ENCODE results near the gene GOLGA6L22. TPM values are rescaled to one million over a fixed set of nuclear protein-coding genes. Genes with fewer than 3 reads are reported as not detected.
"Not testable (repeated sequence)": the region's sequence is repeated elsewhere in the genome, so short reads cannot be mapped to it uniquely, and the experiment has no call there.

Gene GOLGA6L22
- not detected in 2 replicates for total RNA-seq (2014; rRNA removed; shearing (Covaris generic))

DNA sequence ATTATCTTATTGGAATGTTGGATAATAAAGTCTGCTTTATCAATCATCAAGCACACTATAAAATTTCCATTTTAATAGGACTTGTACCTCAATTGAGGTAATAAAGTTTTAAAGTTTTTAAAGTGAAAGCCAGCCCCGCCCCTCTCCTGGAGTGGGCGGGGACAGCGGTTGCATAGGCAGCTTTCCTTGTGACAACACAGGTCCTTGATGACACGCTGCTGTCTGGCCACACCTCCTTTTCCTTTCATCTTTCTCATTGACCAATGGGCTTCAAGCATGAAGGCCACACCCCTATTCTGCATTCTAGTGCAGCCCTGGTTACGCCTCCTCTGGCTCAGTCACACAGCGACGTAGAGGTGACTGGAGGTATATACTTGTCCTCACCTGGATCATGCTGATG is at the start of gene GOLGA6L22:
Gene GOLGA6L22 (plus strand): TSS at position 301 of the 400 bp plus-strand sequence. CDS start 91 bp downstream, at position 392.
- H3K36me3 ChIP-seq; DNase-seq; H3K27ac ChIP-seq; H3K27me3 ChIP-seq; H3K4me3 ChIP-seq; H3K4me1 ChIP-seq; H3K9me3 ChIP-seq (replicated peaks): not testable (repeated sequence)

GRCh38 chr15:22417288-22417687 is 41.4 kb upstream of the GOLGA6L22 start:
- not testable (repeated sequence) for DNase-seq

DNA sequence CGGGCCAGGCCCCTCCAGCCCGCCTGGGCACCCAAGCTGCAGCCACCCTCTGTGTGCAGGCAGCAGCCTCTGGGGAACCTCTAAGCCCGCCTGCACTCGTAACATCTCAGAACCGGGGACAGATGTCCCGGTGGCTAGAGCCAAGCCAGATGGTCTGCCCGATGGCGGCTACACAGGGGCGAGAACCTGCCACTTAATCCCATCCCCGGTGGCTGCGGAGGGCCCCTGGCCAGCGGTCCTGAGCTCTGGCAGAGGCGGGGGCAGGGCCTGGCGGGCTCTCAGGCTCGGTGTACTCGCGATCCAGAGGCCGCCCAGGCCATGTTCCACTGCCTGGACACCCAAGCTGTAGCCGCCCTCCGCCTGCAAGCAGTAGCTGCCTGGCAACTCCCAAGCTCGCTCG is 40.9 kb upstream of the GOLGA6L22 start:
- H3K4me1 ChIP-seq; H3K9me3 ChIP-seq (replicated peaks); H3K27me3 ChIP-seq; H3K27ac ChIP-seq; H3K4me3 ChIP-seq; H3K36me3 ChIP-seq; DNase-seq: not testable (repeated sequence)

More at GRCh38 chr15:22417288-22417687, 41.4 kb upstream of the GOLGA6L22 start:
- not testable (repeated sequence) for H3K4me3 ChIP-seq; H3K36me3 ChIP-seq; H3K9me3 ChIP-seq (replicated peaks); H3K27ac ChIP-seq; H3K4me1 ChIP-seq; H3K27me3 ChIP-seq

- H3K4me1 ChIP-seq; DNase-seq; H3K4me3 ChIP-seq; H3K9me3 ChIP-seq (replicated peaks); H3K27ac ChIP-seq; H3K36me3 ChIP-seq; H3K27me3 ChIP-seq: not testable (repeated sequence)
Measured at GRCh38 chr15:22418212-22418611, 40.5 kb upstream of the GOLGA6L22 start.

DNA sequence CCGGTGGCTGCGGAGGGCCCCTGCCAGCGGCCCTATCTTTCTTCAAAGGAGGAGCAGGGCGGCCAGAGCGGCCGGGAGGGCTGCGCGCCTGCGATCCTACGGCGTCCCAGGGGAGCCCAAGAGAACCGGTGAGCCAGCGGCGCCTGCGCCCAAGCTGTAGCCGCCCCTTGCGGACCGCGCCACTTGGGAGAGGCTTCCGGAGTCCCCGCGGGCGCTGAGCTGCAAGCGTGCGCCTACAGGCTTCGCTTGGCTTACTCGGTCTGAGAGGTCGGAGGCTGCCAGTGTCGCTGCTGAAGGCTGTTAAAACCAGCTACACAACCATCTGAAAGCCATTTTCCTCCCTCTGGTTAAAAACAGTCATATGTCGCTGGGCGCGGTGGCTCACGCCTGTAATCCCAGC is 40.0 kb upstream of the GOLGA6L22 start:
- not testable (repeated sequence) for H3K4me1 ChIP-seq, H3K27ac ChIP-seq, DNase-seq

GRCh38 chr15:22420340-22420739 is 38.4 kb upstream of the GOLGA6L22 start:
- not testable (repeated sequence) for H3K27me3 ChIP-seq; H3K36me3 ChIP-seq; H3K27ac ChIP-seq; H3K4me1 ChIP-seq; H3K4me3 ChIP-seq; H3K9me3 ChIP-seq (replicated peaks)
- peak in 1 of 2 experiments; percentile 11 for DNase-seq

More for the DNA sequence above, 40.0 kb upstream of the GOLGA6L22 start:
- not testable (repeated sequence) for H3K36me3 ChIP-seq; H3K9me3 ChIP-seq (replicated peaks); H3K27me3 ChIP-seq; H3K4me3 ChIP-seq

DNA sequence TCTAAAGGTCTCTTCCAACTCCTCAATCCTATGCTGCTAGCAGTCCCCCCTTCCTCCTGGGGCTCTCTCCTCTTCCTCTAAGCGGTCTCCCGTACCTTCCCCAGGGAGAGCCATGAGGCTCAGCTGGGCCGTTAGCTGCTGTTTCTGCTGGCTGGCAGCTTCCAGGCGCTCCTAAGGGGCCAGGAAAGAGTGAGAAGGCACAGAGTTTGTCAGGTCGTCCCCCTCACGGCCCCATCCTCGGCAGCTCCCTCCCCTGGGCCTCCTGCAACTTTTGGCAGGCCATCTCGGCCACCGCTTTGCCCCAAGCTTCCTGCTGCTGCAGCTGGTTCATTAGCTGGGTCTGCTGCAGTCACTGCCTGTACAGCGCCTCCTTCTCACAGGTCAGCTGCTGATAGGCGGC is 29.3 kb upstream of the GOLGA6L22 start:
- H3K9me3 ChIP-seq (replicated peaks); H3K27ac ChIP-seq; H3K4me3 ChIP-seq; H3K4me1 ChIP-seq; H3K27me3 ChIP-seq; H3K36me3 ChIP-seq; DNase-seq: not testable (repeated sequence)

DNA sequence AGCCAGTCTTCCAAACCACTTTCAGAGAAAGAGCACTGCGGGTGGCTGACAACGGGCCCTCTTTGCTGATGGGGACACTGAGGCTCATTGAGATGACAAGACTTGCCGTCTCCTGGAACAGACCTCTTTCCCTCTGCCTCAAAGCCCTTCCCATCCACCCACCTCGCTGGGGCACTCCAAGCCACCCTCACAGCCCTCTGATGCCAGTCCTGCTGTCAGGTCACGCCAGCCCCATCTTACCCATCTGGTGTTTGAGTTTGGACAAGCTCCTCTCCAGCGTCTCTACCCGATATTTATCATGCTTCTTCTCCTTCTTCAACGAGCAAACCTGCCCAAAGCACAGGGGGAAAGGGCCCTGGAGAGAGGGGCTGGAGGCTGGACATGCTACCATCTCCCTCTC is 27.0 kb upstream of the GOLGA6L22 start:
- H3K27me3 ChIP-seq, DNase-seq: not testable (repeated sequence)

GRCh38 chr15:22494490-22495113 is 35.9 kb downstream of the GOLGA6L22 start:
- H3K4me3 ChIP-seq; H3K27me3 ChIP-seq; H3K27ac ChIP-seq; H3K36me3 ChIP-seq; H3K4me1 ChIP-seq; H3K9me3 ChIP-seq (replicated peaks): not testable (repeated sequence)
- peak in 1 of 2 experiments; percentile 13 for DNase-seq

More for the DNA sequence above, 27.0 kb upstream of the GOLGA6L22 start:
- not testable (repeated sequence) for H3K36me3 ChIP-seq; H3K9me3 ChIP-seq (replicated peaks); H3K27ac ChIP-seq; H3K4me1 ChIP-seq; H3K4me3 ChIP-seq

GRCh38 chr15:22497200-22497599 is 38.5 kb downstream of the GOLGA6L22 start:
- not testable (repeated sequence) for H3K4me1 ChIP-seq; H3K36me3 ChIP-seq; H3K4me3 ChIP-seq; H3K27me3 ChIP-seq; H3K27ac ChIP-seq; H3K9me3 ChIP-seq (replicated peaks); DNase-seq

- H3K27ac ChIP-seq; H3K9me3 ChIP-seq (replicated peaks); DNase-seq; H3K4me3 ChIP-seq; H3K27me3 ChIP-seq; H3K4me1 ChIP-seq; H3K36me3 ChIP-seq: not testable (repeated sequence)
Measured at GRCh38 chr15:22498220-22498925, 39.7 kb downstream of the GOLGA6L22 start.

DNA sequence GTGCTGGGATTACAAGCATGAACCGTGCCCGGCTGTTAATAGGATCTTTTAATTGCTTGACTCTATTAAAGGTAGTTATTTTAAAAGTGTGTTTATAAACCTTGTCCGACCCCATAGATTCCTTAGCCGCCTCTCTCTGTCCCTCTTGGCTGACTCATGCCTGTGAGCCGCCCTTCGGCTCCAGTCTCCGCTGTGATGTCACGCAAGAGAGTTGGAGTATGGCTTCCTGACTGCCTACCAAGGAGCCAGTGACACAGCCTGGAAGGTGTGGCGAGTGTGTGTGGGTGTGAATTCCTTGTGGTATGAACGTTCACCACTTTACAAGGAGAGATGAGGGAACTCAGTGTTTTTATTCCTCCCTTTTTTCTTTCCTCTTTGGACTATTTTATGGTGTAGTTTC is 43.6 kb downstream of the GOLGA6L22 start:
- not testable (repeated sequence) for H3K27ac ChIP-seq, H3K4me3 ChIP-seq, H3K27me3 ChIP-seq

DNA sequence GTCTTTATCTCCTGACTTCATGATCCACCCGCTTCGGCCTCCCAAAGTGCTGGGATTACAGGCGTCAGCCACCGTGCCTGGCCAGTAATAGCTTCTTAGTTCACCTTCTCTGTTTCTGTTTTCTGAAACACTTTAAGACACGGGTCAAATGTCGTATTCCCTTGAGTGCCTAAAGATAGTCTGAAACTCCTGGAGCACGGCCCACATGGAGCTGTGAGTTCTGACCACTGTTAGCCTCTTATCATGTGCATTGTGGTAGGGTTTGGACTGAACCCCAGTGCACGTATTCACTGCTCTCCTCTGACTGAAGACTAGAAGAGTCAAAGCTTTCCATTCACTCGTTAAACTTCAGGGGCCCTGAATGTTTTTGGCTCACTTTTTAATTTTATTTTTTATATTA is 48.3 kb downstream of the GOLGA6L22 start:
- H3K4me3 ChIP-seq; H3K27ac ChIP-seq; H3K9me3 ChIP-seq (replicated peaks); H3K36me3 ChIP-seq; H3K4me1 ChIP-seq; DNase-seq; H3K27me3 ChIP-seq: not testable (repeated sequence)

More for the DNA sequence above, 43.6 kb downstream of the GOLGA6L22 start:
- not testable (repeated sequence) for H3K36me3 ChIP-seq; H3K9me3 ChIP-seq (replicated peaks); DNase-seq; H3K4me1 ChIP-seq

GRCh38 chr15:22516140-22516539 is 57.4 kb downstream of the GOLGA6L22 start:
- DNase-seq, H3K4me3 ChIP-seq: not testable (repeated sequence)

More at GRCh38 chr15:22516140-22516539, 57.4 kb downstream of the GOLGA6L22 start:
- not testable (repeated sequence) for H3K4me1 ChIP-seq; H3K36me3 ChIP-seq; H3K27me3 ChIP-seq; H3K27ac ChIP-seq; H3K9me3 ChIP-seq (replicated peaks)

Data from SJCRH30 (cell line).